Right kidney (tissue), 1 donor: ENCODE results near the gene TMTC1.
"Not testable (repeated sequence)": the region's sequence is repeated elsewhere in the genome, so short reads cannot be mapped to it uniquely, and the experiment has no call there.

Experiments used
- DNase-seq: peaks from one replicate; pipeline ENCODE4 v3.0.0-alpha.2; 2016

The TMTC1 gene

DNA sequence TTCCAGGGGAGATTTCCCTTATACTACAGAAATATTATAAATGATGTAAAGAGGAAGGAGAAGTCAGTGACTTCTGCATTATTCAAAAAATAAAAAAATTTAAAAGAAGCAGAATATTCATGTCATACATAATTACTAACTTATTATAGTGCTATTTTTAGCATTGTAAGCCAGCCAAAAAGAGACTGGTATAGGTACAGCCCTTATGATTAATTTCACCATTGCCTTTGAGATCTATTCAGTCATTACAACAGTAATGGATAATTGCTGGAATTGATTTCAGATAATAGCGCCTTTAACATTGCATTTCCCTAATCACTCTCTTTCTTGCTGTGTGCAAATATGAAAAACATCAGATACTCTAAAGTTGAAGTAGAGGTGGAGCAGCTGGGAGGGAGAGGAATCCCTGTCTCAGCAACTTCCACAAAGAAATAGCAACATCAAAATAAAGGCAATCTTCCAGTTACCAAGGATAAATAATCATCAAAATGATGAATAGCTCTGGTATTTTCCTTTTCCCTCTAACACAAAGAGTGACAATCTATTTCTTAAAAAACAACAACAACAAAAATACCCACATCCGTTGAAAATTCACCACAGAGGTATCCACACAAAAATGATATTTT is 214.5 kb downstream of the TMTC1 start:
- DNase-seq = no peak

GRCh38 chr12:29566441-29566840 is 217.3 kb downstream of the TMTC1 start:
- no peak for DNase-seq

DNA sequence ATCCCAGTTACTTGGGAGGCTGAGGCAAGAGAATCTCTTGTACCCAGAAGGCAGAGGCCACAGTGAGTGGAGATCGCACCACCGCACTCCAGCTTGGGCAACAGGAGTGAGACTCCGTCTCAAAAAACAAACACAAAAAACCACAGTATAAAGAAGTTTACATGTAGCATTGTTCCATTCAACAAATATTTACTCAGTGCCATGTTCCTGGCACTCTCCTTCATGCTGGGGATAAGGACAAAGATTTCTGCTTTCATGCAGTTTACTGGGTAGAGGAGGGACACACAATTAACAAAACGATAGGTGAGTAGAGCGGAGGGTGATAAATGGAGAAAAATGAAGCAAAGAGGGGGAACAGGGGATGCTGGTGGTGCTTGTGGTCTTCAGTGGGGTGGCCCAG is 218.0 kb downstream of the TMTC1 start:
- no peak for DNase-seq

DNA sequence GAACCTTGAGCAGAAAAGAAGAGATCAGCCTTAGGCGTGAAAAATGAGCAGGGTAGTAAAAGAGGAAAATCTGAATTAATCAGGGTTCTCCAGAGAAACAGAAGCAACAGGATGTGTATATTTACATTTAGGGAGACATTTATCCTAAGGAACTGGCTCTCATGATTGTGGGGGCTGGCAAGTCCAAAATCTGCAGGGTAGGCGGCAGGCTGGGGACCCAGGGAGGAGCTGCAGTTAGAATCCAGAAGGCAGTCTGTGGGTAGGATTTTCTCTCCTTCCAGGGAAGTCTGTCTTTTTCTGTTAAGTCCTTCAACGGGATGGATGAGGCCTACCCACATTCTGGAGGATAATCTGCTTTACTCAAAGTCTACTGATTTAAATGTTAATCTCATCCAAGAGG is 218.8 kb downstream of the TMTC1 start:
- no peak for DNase-seq

DNA sequence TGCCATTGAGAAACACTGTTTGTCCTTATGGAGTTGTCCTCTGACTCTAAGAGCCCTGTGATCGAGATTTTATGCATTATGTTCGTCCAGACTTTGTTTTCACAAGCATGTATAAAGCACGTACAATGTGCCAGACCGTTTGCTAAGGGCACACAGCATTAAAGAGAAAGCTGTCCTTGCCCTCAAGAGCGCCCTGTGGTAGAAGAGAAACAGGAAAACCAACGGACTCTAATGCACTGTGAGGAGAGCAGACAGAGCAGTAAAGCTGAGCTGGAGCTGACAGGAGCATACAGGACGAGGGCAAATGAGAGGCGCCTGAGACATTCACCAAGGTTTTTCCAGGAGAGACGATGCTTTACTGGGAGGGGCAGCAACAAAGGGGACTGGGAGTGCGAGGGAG is 220.1 kb downstream of the TMTC1 start:
- DNase-seq = no peak

DNA sequence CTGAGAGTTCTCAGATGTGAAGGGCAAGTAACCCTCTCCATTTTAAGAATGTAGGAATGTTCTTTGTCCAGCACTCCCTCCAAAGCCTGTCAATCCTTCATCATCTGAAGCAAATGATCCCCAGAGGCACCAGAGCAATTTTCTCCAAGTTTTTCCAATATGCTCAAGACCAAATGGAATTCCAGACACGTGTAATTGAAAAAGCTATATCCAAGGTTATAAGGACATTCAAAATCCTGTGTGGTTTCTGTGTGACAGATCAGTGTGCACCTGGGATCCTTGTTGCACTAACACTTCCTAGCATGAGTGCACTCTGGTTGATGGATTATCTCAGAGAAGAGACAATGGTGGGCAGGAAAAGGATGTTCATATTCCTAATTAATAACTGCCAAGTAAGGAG is 220.7 kb downstream of the TMTC1 start:
- no peak for DNase-seq

DNA sequence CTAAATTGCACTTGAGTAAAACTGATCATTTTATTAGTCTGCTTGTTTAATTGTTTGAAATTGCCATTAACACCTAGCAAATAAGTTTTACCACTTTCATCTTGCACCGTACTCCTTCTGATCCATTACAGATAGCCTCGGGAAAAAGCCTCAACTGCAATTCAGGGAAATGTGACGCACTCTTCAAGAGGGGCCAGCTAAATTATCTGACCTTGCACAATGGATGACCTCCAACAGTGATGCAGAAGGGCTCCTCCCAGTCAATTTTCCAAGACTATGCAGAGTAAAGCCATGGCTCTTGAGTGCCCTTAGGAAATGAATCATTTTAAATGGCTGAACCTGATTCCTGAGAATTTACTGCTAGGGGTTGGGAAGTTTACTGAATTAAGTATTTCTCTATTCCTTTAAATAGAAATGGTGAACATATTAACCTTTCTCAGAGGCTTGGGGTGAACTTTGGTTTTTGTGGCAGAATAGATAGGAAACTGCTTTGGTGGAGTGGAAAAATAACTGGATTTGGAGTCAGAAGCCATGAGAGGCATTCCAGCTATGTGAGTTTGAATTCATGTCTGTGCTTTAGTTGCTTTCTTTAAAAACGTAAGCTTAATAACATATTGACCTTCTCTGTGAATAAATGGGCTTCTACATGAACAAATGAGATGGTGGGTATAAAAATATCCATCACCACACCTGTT is 221.5 kb downstream of the TMTC1 start:
- no peak for DNase-seq

GRCh38 chr12:29561664-29562071 is 222.1 kb downstream of the TMTC1 start:
- DNase-seq = no peak

DNA sequence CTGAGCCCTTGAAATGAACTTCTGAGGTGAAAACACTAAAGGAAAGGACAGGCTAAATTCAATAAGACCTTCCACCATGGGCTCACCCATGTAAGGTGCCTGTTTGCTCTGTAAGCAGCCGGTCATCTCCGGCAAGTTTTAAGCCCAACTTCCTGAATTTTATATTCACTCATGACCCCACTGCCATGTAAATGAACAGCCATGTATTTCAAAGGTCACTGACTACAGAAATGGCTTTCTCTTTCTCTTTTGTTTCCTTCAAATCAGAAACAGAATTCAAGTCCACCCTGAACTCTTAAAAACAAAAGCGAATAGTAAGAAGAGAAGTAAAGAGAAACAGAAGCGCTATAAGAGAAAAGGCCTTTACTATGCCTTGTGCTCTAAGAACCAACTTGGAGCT is 224.5 kb downstream of the TMTC1 start:
- DNase-seq = no peak

DNA sequence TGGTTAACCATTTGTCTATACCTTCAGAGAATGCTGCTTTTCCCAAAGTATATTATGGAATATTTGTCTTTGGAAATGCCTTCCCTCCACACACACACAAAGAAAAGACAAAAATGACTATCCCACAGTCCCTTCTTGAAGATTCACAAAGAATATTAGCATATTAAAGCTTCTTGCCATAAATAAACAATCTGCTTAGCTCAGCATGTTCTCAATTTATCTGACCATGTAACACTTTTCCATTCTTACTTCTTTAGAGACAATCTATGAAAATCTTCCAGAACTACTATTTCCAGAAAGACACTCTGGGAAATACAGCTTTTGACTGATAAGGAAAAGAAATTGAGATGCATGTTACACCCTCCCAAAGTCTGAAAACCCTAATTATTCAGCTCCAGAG is 227.4 kb downstream of the TMTC1 start:
- DNase-seq = no peak

DNA sequence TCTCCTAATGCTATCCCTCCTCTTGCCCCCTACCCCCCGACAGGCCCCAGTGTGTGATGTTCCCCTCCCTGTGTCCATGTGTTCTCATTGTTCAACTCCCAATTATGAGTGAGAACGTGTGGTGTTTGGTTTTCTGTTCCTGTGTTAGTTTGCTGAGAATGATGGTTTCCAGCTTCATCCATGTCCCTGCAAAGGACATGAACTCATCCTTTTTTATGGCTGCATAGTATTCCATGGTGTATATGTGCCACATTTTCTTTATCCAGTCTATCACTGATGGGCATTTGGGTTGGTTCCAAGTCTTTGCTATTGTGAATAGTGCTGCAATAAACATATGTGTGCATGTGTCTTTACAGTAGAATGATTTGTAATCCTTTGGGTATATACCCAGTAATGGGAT is 228.3 kb downstream of the TMTC1 start:
- DNase-seq = not testable (repeated sequence)

DNA sequence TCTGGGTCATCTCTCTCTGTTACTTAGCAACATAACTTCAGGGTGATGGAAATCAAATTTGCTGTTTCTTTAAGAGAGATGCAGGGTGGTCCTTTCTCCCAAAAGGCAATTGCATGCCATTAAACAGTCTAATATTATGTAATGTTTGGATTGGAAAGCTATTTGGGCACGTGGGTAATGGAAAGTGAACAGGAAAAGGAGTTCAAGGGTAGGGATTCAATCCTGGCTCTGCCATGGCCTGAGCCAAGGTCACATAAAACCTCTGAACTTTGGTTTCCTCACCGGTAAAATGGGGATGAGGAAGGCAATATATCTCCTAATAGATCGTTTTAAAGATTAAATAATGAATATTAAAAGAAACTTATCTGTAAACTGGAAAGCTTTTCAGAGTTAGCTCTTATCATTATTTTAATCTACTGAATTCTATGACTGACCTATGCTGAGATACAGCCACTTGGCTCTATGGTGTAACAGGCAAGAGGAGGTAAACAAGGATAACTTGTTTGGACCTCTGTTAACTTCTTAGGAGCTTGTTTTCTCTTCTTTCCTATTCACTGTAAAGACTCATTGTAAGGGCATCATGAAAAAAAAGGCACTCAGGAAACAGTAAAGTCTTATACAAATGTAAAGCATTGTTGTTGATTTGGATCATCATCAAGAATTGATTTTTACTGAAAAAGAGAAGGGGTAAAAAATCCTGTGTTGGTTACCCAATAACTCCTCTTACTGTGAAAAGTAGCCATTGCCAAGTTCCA is 230.6 kb downstream of the TMTC1 start:
- DNase-seq = no peak

GRCh38 chr12:29552324-29552927 is 231.3 kb downstream of the TMTC1 start:
- no peak for DNase-seq

- no peak for DNase-seq
Measured at GRCh38 chr12:29551812-29552211, 231.9 kb downstream of the TMTC1 start.

- no peak for DNase-seq
Measured at GRCh38 chr12:29547864-29548263, 235.9 kb downstream of the TMTC1 start.

- DNase-seq = no peak
Measured at GRCh38 chr12:29547151-29547632, 236.6 kb downstream of the TMTC1 start.

DNA sequence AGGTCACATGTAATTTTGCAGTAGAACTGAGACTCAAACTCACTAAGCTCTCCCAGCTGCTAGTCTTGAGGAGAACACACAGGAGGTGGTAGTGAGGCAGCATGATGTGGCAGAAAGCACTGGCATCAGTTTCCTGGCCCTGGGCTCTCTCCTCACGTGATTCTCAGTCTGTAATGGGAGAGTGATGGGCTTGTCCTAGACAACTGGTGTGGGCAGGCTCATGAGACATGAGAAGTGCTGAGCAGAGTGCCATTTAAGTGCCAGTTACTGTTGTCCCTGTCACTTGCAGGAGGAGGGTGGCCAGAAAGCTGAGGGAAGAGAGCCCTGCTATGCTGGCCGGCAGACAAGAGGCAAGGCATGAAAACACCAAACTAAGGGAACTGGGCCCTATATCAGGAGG is 237.7 kb downstream of the TMTC1 start:
- no peak for DNase-seq

- DNase-seq = no peak
Measured at GRCh38 chr12:29545102-29545467, 238.7 kb downstream of the TMTC1 start.

DNA sequence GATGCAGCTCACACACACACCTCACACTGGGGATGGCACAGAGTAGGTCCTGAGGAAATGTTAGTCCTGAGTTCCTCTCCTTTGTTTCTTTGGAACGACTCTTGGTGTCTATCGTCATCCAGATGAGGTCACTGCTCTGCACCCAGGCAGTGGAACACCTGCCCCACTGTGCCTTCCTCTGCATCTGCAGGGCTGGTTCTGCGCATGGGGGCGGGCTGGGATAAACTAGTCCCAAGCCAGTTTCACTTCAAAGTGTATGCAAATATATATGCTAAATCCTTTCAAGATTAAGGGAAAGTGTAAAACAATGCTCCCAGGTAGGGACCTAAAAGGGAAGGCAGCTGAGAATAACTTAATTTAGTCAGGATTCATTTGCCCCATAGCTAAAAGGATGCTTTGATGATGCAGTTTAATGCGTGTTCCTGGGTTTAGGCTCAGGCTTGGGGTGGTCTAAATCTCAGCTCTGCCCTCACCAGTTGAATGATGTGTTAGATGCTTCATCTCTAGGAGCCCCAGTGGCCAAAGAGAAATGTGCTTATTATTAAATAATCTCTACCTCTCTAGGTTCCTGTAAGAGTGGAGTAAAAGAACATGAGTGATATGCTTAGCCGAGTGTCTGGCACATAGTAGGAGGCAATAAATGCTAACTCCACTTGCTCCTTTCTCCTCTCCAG is 239.2 kb downstream of the TMTC1 start:
- no peak for DNase-seq

- no peak for DNase-seq
Measured at GRCh38 chr12:29543036-29543435, 240.7 kb downstream of the TMTC1 start.

GRCh38 chr12:29537298-29537697 is 246.4 kb downstream of the TMTC1 start:
- no peak for DNase-seq

DNA sequence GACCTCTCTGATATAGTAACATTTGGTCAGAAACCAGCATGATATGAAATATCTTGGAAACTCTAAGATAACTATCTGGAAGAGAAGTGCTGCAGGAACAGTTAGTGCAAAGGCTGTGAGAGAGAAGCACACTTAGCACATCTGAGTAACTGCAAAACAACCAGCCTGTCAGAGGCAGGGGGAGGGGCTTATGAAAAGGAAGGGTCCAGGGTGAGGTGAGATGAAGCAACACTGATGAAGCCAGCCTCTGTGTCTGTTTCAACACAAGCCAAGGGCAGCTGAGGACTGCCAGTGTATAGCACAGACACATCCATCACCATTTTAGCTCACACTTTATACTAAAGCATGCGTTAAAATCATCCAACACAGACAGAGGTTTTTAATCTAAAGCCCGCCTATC is 248.8 kb downstream of the TMTC1 start:
- DNase-seq = no peak
